Peyer's patch (tissue), 4 donors: ENCODE measurements around the gene SLC35F4. TPM values are rescaled to one million over a fixed set of nuclear protein-coding genes. Genes with fewer than 3 reads are reported as not detected.

Experiments
- DNase-seq, 3 donors: peaks; one replicate each; pipeline ENCODE4 v3.0.0-alpha.2; 2017 to 2019
- H3K27ac ChIP-seq, 4 donors: fragments of 200-600 bp; sonication (generic); one replicate each; pipeline ENCODE4 v1.5.1; 2016 to 2019
- H3K27me3 ChIP-seq, 2 donors: fragments of 200-600 bp; sonication (generic); one replicate each; pipeline ENCODE4 v1.5.1; 2019
- H3K36me3 ChIP-seq, 3 donors: fragments of 200-600 bp; sonication (generic); one replicate each; pipeline ENCODE4 v1.5.1; 2016 to 2019
- H3K4me1 ChIP-seq, 4 donors: fragments of 200-600 bp; sonication (generic); one replicate each; pipeline ENCODE4 v1.5.1; 2016 to 2019
- H3K4me3 ChIP-seq, 4 donors: fragments of 200-600 bp; sonication (generic); 1 replicate in 3 of 4; 2 replicates in 1 of 4; pipeline ENCODE4 v1.5.1; 2016 to 2019; ENCODE audit warnings: mild to moderate bottlenecking in 1 of 4
- H3K9me3 ChIP-seq, 4 donors: fragments of 200-600 bp; sonication (generic); one replicate each; pipeline ENCODE4 v1.5.1; 2016 to 2019; ENCODE audit warnings: mild to moderate bottlenecking in 1 of 4
- CTCF ChIP-seq, 6 experiments: fragments of 450-650 bp in 4 of 6; fragments of 200-600 bp in 2 of 6; sonication (generic) in 1 of 6; IDR thresholded peaks; one replicate each; pipeline ENCODE4 v1.5.1; 2017 to 2019; ENCODE audit warnings: antibody characterized with exemption in 6 of 6, mild to moderate bottlenecking in 3 of 6, moderate library complexity in 1 of 6
- POLR2A ChIP-seq, 2 donors: fragments of 450-650 bp; IDR thresholded peaks; one replicate each; pipeline ENCODE4 v1.5.1; 2017; ENCODE audit warnings: antibody characterized with exemption in 2 of 2, mild to moderate bottlenecking in 2 of 2, moderate library complexity in 2 of 2
- total RNA-seq, 4 donors: library from RNA; depleted of rRNA; stranded (reverse); fragments of >200 nt; gene quantifications; one replicate each; pipeline ENCODE4 v1.1.0, GENCODE V29; 2016

SLC35F4 gene
- total RNA-seq, 4 donors from 2014 or later = not detected

- no peak overlapping the region for H3K27ac ChIP-seq
- H3K36me3 ChIP-seq = no peaks in the 10 kb centered on the region
- TF ChIP-seq POLR2A (IDR thresholded peaks at IDR 0.05) = no peak
- TF ChIP-seq CTCF (IDR thresholded peaks at IDR 0.05) = no peak
- DNase-seq = no peak
- no peak overlapping the region for H3K4me3 ChIP-seq
- no peaks in the 10 kb centered on the region for H3K27me3 ChIP-seq
- H3K9me3 ChIP-seq = no peaks in the 10 kb centered on the region
- H3K4me1 ChIP-seq = no peaks in the 10 kb centered on the region
Measured at GRCh38 chr14:57835766-57836165, 30.1 kb downstream of the SLC35F4 start.

- no peak for DNase-seq
- Histone ChIP-seq H3K4me1 (no peaks in the 10 kb centered on the region), H3K9me3 (no peaks in the 10 kb centered on the region), H3K4me3 (no peak overlapping the region), H3K36me3 (no peaks in the 10 kb centered on the region), H3K27ac (no peak overlapping the region), H3K27me3 (no peaks in the 10 kb centered on the region)
- TF ChIP-seq CTCF (IDR thresholded peaks at IDR 0.05) (no peak), POLR2A (IDR thresholded peaks at IDR 0.05) (no peak)
Measured at GRCh38 chr14:57834961-57835360, 30.9 kb downstream of the SLC35F4 start.

GRCh38 chr14:57834001-57834598, 31.8 kb downstream of the SLC35F4 start:
- Histone ChIP-seq H3K4me1 (no peaks in the 10 kb centered on the region), H3K36me3 (no peaks in the 10 kb centered on the region), H3K27me3 (no peaks in the 10 kb centered on the region), H3K9me3 (no peaks in the 10 kb centered on the region), H3K4me3 (no peak overlapping the region), H3K27ac (no peak overlapping the region)
- TF ChIP-seq POLR2A (IDR thresholded peaks at IDR 0.05) = no peak
- TF ChIP-seq CTCF (IDR thresholded peaks at IDR 0.05) = no peak
- no peak for DNase-seq

- no peaks in the 10 kb centered on the region for H3K4me1 ChIP-seq
- no peaks in the 10 kb centered on the region for H3K27me3 ChIP-seq
- H3K27ac ChIP-seq = no peak overlapping the region
Measured at GRCh38 chr14:57833323-57833722, 32.6 kb downstream of the SLC35F4 start.

GRCh38 chr14:57831981-57832380, 33.9 kb downstream of the SLC35F4 start:
- H3K4me3 ChIP-seq = no peak overlapping the region
- TF ChIP-seq POLR2A (IDR thresholded peaks at IDR 0.05) (no peak), CTCF (IDR thresholded peaks at IDR 0.05) (no peak)
- no peak overlapping the region for H3K27ac ChIP-seq
- no peak for DNase-seq
- H3K27me3 ChIP-seq = no peaks in the 10 kb centered on the region
- H3K36me3 ChIP-seq = no peaks in the 10 kb centered on the region
- H3K9me3 ChIP-seq = no peaks in the 10 kb centered on the region
- no peaks in the 10 kb centered on the region for H3K4me1 ChIP-seq

More at GRCh38 chr14:57833323-57833722, 32.6 kb downstream of the SLC35F4 start:
- Histone ChIP-seq H3K9me3 (no peaks in the 10 kb centered on the region), H3K4me3 (no peak overlapping the region), H3K36me3 (no peaks in the 10 kb centered on the region)
- TF ChIP-seq POLR2A (IDR thresholded peaks at IDR 0.05) (no peak), CTCF (IDR thresholded peaks at IDR 0.05) (no peak)
- DNase-seq = no peak

GRCh38 chr14:57828713-57829112, 37.2 kb downstream of the SLC35F4 start:
- Histone ChIP-seq H3K27ac (no peak overlapping the region), H3K4me3 (no peak overlapping the region), H3K27me3 (no peaks in the 10 kb centered on the region), H3K9me3 (no peaks in the 10 kb centered on the region), H3K36me3 (no peaks in the 10 kb centered on the region), H3K4me1 (no peaks in the 10 kb centered on the region)
- TF ChIP-seq CTCF (IDR thresholded peaks at IDR 0.05) (no peak), POLR2A (IDR thresholded peaks at IDR 0.05) (no peak)
- no peak for DNase-seq
